ENCODE data around the gene TXLNA. TPM values are rescaled to one million over a fixed set of nuclear protein-coding genes. Genes with fewer than 3 reads are reported as not detected.
A peak's percentile ranks its signal among the peaks of the same experiment; 100 is the strongest.

The TXLNA gene
- total and polyA plus RNA-seq, 9 donors, result 23.9 to 71.9 (median 47.8) TPM

- H3K36me3 ChIP-seq, result no peaks in the 10 kb centered on the region
- no peaks in the 10 kb centered on the region for H3K27me3 ChIP-seq
- WGBS, 3 donors, result 79 to 81% (median 80%) methylated on average over 5 of the region's 5 CpGs
- no peak within 1 kb of the TSS for H3K4me3 ChIP-seq
- intact Hi-C loops (cut with DNase I), result no loop called here
- no peaks in the 10 kb centered on the region for H3K9me3 ChIP-seq
- H3K4me1 ChIP-seq (ENCODE audit: insufficient read depth), result peaks cover 9% of the 10 kb centered on the region
- TF ChIP-seq POLR2A (IDR thresholded peaks at IDR 0.05), result no peak
- TF ChIP-seq CTCF (IDR thresholded peaks at IDR 0.05), result no peak
- no peak for TF ChIP-seq EP300 (IDR thresholded peaks at IDR 0.05)
- no peak within 1 kb of the TSS for H3K27ac ChIP-seq
- peak in 2 of 5 donors; percentile 45 to 53 for DNase-seq
These were observed 29.4 kb downstream of the TXLNA start, which contains the start of gene DCDC2B for GRCh38 chr1:32208891-32209328. Gene DCDC2B (plus strand): TSS chr1:32209089. CDS start chr1:32209094, 5 bp downstream.

- H3K36me3 ChIP-seq, result no peaks in the 10 kb centered on the region
- intact Hi-C loops (cut with DNase I), result no loop called here
These were observed 36.4 kb downstream of the TXLNA start for GRCh38 chr1:32215629-32216480.

GRCh38 chr1:32216566-32216965 is 37.1 kb downstream of the TXLNA start:
- intact Hi-C loops (cut with DNase I), result no loop called here
- 84 to 90% (median 90%) methylated on average over 5 of the region's 5 CpGs for WGBS, 3 donors
- Histone ChIP-seq H3K9me3 (no peaks in the 10 kb centered on the region), H3K27me3 (no peaks in the 10 kb centered on the region), H3K27ac (no peak overlapping the region), H3K4me3 (no peak overlapping the region), H3K36me3 (no peaks in the 10 kb centered on the region), H3K4me1 (ENCODE audit: insufficient read depth) (peaks cover 9% of the 10 kb centered on the region)
- no peak for DNase-seq
- TF ChIP-seq POLR2A (IDR thresholded peaks at IDR 0.05) (no peak), EP300 (IDR thresholded peaks at IDR 0.05) (no peak), CTCF (IDR thresholded peaks at IDR 0.05) (no peak)

More at GRCh38 chr1:32215629-32216480, 36.4 kb downstream of the TXLNA start:
- Histone ChIP-seq H3K4me3 (no peak overlapping the region), H3K9me3 (no peaks in the 10 kb centered on the region), H3K4me1 (ENCODE audit: insufficient read depth) (peaks cover 4% of the 10 kb centered on the region), H3K27me3 (no peaks in the 10 kb centered on the region), H3K27ac (peak overlapping the region in 1 of 2 donors; percentile 43)
- WGBS, 3 donors, result 71 to 76% (median 72%) methylated on average over 10 of the region's 10 CpGs
- peak; percentile 48 to 55 (median 54) for TF ChIP-seq CTCF (IDR thresholded peaks at IDR 0.05)
- TF ChIP-seq POLR2A (IDR thresholded peaks at IDR 0.05), result no peak
- peak; percentile 60 to 75 (median 65) for DNase-seq

GRCh38 chr1:32219022-32219421 is 39.5 kb downstream of the TXLNA start:
- H3K4me1 ChIP-seq (ENCODE audit: insufficient read depth), result peaks cover 9% of the 10 kb centered on the region
- TF ChIP-seq POLR2A (IDR thresholded peaks at IDR 0.05), result no peak
- no peak for TF ChIP-seq CTCF (IDR thresholded peaks at IDR 0.05)
- no peak for TF ChIP-seq EP300 (IDR thresholded peaks at IDR 0.05)

More at GRCh38 chr1:32219022-32219421, 39.5 kb downstream of the TXLNA start:
- 76 to 84% (median 81%) methylated on average over 7 of the region's 7 CpGs for WGBS, 3 donors
- no peaks in the 10 kb centered on the region for H3K36me3 ChIP-seq
- H3K9me3 ChIP-seq, result no peaks in the 10 kb centered on the region
- intact Hi-C loops (cut with DNase I), result no loop called here
- H3K4me3 ChIP-seq, result no peak overlapping the region
- H3K27me3 ChIP-seq, result no peaks in the 10 kb centered on the region
- no peak for DNase-seq
- no peak overlapping the region for H3K27ac ChIP-seq

Measured in ovary (tissue), 9 donors.